HepG2 (cell line): ENCODE results near the gene JOSD1. TPM values are rescaled to one million over a fixed set of nuclear protein-coding genes. Genes with fewer than 3 reads are reported as not detected.

Source experiments
- AKAP8 ChIP-seq: sonication (generic); formaldehyde crosslinking; IDR thresholded peaks from 2 replicates; pipeline ENCODE4 v1.5.1; 2020; ENCODE audit warnings: mild to moderate bottlenecking, missing genetic modification reagents
- ARHGAP35 ChIP-seq: sonication (generic); formaldehyde crosslinking; IDR thresholded peaks from 2 replicates; pipeline ENCODE4 v1.9.0; 2022; ENCODE audit warnings: mild to moderate bottlenecking, inconsistent platforms, moderate library complexity, missing genetic modification reagents, borderline replicate concordance
- FOXA1 ChIP-seq, 2 experiments: fragments of 450-650 bp in 1 of 2; sonication (generic) in 1 of 2; formaldehyde crosslinking in 1 of 2; IDR thresholded peaks; 2 replicates each; pipeline versions ENCODE4 v1.4.0 to v1.6.1; 2016 to 2020; ENCODE audit warnings: missing genetic modification reagents in 1 of 2
- MTF1 ChIP-seq: sonication (generic); formaldehyde crosslinking; IDR thresholded peaks from 2 replicates; pipeline ENCODE4 v1.5.0; 2020; ENCODE audit warnings: missing genetic modification reagents
- POLR2AphosphoS5 ChIP-seq: IDR thresholded peaks from 2 replicates; pipeline ENCODE4 v1.6.1; 2012; ENCODE audit warnings: low read depth, low read length
- POLR2G ChIP-seq: fragments of 200-400 bp; formaldehyde crosslinking; IDR thresholded peaks from 2 replicates; pipeline ENCODE4 v1.6.1; 2018; ENCODE audit warnings: mild to moderate bottlenecking, low read depth, low read length, moderate library complexity
- RAD21 ChIP-seq: fragments of 450-650 bp; formaldehyde crosslinking; IDR thresholded peaks from 2 replicates; pipeline ENCODE4 v1.5.0; 2020; ENCODE audit warnings: mild to moderate bottlenecking
- STAG1 ChIP-seq: sonication (generic); formaldehyde crosslinking; IDR thresholded peaks from 2 replicates; pipeline ENCODE4 v1.4.0; 2020; ENCODE audit warnings: missing genetic modification reagents
- ZNF446 ChIP-seq: sonication (generic); formaldehyde crosslinking; IDR thresholded peaks from 2 replicates; pipeline ENCODE4 v1.5.0; 2020; ENCODE audit warnings: mild to moderate bottlenecking, missing genetic modification reagents
- ZNF496 ChIP-seq: sonication (generic); formaldehyde crosslinking; IDR thresholded peaks from 2 replicates; pipeline ENCODE4 v1.8.1; 2023; ENCODE audit warnings: mild to moderate bottlenecking, moderate library complexity, missing genetic modification reagents; ENCODE audit not compliant: insufficient replicate concordance
- ZNF766 ChIP-seq: sonication (generic); formaldehyde crosslinking; IDR thresholded peaks from 2 replicates; pipeline ENCODE4 v1.5.0; 2020; ENCODE audit warnings: missing genetic modification reagents, borderline replicate concordance
- ZNF816 ChIP-seq: sonication (generic); formaldehyde crosslinking; IDR thresholded peaks from 2 replicates; pipeline ENCODE4 v1.8.0; 2022; ENCODE audit warnings: missing genetic modification reagents, mild to moderate bottlenecking, borderline replicate concordance
- polyA plus RNA-seq, 8 experiments: library from polyadenylated mRNA; depleted of rRNA in 3 of 8; stranded (reverse) in 7 of 8; unstranded in 1 of 8; fragments of >200 nt; fragmentation: Illumina TruSeq in 4 of 8; extraction: Trizol in 4 of 8; gene quantifications; 2 replicates each; pipeline versions ENCODE4 v1.2.1 to v1.2.3, GENCODE V29; 2011 to 2016; ENCODE audit warnings: low read depth in 4 of 8, missing spikeins in 1 of 8, mixed read lengths in 1 of 8; ENCODE audit not compliant: insufficient read depth in 1 of 8
- total RNA-seq, 5 experiments: library from RNA; depleted of rRNA; stranded (reverse); fragments of >200 nt; fragmentation: Illumina TruSeq; extraction: Trizol; gene quantifications; 2 replicates each; pipeline ENCODE4 v1.2.3, GENCODE V29; 2016; ENCODE audit warnings: low read depth in 1 of 5
- TF ChIP-seq, protein P1 (sequence below): sonication (generic); formaldehyde crosslinking; IDR thresholded peaks from 2 replicates; pipeline ENCODE4 v1.4.0; 2020; ENCODE audit warnings: missing genetic modification reagents, borderline replicate concordance
- TF ChIP-seq, protein P2 (sequence below): sonication (generic); formaldehyde crosslinking; IDR thresholded peaks from 2 replicates; pipeline ENCODE4 v1.4.0; 2020; ENCODE audit warnings: missing genetic modification reagents, mild to moderate bottlenecking, borderline replicate concordance
- TF ChIP-seq, protein P3 (sequence below): sonication (generic); formaldehyde crosslinking; IDR thresholded peaks from 2 replicates; pipeline ENCODE4 v1.4.0; 2020; ENCODE audit warnings: missing genetic modification reagents; ENCODE audit errors: not compliant biosample characterization
- TF ChIP-seq, protein P4 (sequence below): sonication (generic); formaldehyde crosslinking; IDR thresholded peaks from 2 replicates; pipeline ENCODE4 v1.8.0; 2022; ENCODE audit warnings: mild to moderate bottlenecking, missing genetic modification reagents
- TF ChIP-seq, protein P5 (sequence below): sonication (generic); formaldehyde crosslinking; IDR thresholded peaks from 2 replicates; pipeline ENCODE4 v1.4.0; 2020; ENCODE audit warnings: missing genetic modification reagents

JOSD1 gene
- total and polyA plus RNA-seq, 2 of the 13 experiments (the other 11 are each of a cell fraction or from before 2014, with no cell fraction given): 31.7 to 38.4 TPM

DNA sequence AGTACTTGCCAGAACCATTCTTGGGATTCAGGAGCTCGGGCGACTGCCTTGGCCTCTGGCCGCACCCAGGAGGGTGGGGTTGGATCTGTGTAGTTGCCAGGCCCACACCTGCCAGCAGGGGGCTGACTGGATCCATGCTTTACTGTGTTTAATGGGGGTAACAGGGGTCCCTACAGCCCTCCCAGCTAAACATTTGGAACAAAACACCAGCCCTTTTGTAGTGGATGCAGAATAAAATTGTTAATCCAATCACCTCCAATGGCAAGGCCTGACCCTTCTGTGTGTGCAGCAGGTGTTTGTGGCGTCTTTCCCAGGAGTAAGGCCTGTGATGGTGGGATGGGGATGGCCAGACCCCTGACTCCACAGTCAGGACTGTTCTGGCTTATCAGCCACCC is 32.6 kb upstream of the JOSD1 start (continued):
- TF ChIP-seq, protein P1, sequence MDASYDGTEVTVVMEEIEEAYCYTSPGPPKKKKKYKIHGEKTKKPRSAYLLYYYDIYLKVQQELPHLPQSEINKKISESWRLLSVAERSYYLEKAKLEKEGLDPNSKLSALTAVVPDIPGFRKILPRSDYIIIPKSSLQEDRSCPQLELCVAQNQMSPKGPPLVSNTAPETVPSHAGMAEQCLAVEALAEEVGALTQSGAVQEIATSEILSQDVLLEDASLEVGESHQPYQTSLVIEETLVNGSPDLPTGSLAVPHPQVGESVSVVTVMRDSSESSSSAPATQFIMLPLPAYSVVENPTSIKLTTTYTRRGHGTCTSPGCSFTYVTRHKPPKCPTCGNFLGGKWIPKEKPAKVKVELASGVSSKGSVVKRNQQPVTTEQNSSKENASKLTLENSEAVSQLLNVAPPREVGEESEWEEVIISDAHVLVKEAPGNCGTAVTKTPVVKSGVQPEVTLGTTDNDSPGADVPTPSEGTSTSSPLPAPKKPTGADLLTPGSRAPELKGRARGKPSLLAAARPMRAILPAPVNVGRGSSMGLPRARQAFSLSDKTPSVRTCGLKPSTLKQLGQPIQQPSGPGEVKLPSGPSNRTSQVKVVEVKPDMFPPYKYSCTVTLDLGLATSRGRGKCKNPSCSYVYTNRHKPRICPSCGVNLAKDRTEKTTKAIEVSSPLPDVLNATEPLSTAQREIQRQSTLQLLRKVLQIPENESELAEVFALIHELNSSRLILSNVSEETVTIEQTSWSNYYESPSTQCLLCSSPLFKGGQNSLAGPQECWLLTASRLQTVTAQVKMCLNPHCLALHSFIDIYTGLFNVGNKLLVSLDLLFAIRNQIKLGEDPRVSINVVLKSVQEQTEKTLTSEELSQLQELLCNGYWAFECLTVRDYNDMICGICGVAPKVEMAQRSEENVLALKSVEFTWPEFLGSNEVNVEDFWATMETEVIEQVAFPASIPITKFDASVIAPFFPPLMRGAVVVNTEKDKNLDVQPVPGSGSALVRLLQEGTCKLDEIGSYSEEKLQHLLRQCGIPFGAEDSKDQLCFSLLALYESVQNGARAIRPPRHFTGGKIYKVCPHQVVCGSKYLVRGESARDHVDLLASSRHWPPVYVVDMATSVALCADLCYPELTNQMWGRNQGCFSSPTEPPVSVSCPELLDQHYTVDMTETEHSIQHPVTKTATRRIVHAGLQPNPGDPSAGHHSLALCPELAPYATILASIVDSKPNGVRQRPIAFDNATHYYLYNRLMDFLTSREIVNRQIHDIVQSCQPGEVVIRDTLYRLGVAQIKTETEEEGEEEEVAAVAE (CRISPR knock-in tag): no peak
- TF ChIP-seq, protein P2, sequence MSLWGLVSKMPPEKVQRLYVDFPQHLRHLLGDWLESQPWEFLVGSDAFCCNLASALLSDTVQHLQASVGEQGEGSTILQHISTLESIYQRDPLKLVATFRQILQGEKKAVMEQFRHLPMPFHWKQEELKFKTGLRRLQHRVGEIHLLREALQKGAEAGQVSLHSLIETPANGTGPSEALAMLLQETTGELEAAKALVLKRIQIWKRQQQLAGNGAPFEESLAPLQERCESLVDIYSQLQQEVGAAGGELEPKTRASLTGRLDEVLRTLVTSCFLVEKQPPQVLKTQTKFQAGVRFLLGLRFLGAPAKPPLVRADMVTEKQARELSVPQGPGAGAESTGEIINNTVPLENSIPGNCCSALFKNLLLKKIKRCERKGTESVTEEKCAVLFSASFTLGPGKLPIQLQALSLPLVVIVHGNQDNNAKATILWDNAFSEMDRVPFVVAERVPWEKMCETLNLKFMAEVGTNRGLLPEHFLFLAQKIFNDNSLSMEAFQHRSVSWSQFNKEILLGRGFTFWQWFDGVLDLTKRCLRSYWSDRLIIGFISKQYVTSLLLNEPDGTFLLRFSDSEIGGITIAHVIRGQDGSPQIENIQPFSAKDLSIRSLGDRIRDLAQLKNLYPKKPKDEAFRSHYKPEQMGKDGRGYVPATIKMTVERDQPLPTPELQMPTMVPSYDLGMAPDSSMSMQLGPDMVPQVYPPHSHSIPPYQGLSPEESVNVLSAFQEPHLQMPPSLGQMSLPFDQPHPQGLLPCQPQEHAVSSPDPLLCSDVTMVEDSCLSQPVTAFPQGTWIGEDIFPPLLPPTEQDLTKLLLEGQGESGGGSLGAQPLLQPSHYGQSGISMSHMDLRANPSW: no peak
- TF ChIP-seq ZNF496 (CRISPR knock-in tag): no peak
- TF ChIP-seq, protein P3, sequence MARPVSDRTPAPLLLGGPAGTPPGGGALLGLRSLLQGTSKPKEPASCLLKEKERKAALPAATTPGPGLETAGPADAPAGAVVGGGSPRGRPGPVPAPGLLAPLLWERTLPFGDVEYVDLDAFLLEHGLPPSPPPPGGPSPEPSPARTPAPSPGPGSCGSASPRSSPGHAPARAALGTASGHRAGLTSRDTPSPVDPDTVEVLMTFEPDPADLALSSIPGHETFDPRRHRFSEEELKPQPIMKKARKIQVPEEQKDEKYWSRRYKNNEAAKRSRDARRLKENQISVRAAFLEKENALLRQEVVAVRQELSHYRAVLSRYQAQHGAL: no peak
- no peak for TF ChIP-seq ZNF446
- no peak for TF ChIP-seq MTF1 (CRISPR knock-in tag)
- no peak for TF ChIP-seq FOXA1 (IDR thresholded peaks at IDR 0.05)
- no peak for TF ChIP-seq FOXA1 (CRISPR knock-in tag; IDR thresholded peaks at IDR 0.05)
- peak; percentile 38; the same call in 1 of the 2 replicates for TF ChIP-seq POLR2G
- TF ChIP-seq POLR2AphosphoS5: 0 out of 2 replicates have a peak, but pooled peaks have one; percentile 17
- peak; percentile 66 for TF ChIP-seq STAG1 (CRISPR knock-in tag)
- TF ChIP-seq RAD21 (CRISPR knock-in tag): peak; percentile 47
- TF ChIP-seq, protein P4, sequence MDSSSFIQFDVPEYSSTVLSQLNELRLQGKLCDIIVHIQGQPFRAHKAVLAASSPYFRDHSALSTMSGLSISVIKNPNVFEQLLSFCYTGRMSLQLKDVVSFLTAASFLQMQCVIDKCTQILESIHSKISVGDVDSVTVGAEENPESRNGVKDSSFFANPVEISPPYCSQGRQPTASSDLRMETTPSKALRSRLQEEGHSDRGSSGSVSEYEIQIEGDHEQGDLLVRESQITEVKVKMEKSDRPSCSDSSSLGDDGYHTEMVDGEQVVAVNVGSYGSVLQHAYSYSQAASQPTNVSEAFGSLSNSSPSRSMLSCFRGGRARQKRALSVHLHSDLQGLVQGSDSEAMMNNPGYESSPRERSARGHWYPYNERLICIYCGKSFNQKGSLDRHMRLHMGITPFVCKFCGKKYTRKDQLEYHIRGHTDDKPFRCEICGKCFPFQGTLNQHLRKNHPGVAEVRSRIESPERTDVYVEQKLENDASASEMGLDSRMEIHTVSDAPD (CRISPR knock-in tag): no peak
- TF ChIP-seq AKAP8 (CRISPR knock-in tag): peak; percentile 74; the same call in 1 of the 2 replicates
- no peak for TF ChIP-seq ZNF766 (CRISPR knock-in tag)
- no peak for TF ChIP-seq ZNF816 (CRISPR knock-in tag)
- no peak for TF ChIP-seq ARHGAP35
- TF ChIP-seq, protein P5, sequence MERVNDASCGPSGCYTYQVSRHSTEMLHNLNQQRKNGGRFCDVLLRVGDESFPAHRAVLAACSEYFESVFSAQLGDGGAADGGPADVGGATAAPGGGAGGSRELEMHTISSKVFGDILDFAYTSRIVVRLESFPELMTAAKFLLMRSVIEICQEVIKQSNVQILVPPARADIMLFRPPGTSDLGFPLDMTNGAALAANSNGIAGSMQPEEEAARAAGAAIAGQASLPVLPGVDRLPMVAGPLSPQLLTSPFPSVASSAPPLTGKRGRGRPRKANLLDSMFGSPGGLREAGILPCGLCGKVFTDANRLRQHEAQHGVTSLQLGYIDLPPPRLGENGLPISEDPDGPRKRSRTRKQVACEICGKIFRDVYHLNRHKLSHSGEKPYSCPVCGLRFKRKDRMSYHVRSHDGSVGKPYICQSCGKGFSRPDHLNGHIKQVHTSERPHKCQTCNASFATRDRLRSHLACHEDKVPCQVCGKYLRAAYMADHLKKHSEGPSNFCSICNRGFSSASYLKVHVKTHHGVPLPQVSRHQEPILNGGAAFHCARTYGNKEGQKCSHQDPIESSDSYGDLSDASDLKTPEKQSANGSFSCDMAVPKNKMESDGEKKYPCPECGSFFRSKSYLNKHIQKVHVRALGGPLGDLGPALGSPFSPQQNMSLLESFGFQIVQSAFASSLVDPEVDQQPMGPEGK (CRISPR knock-in tag): 0 out of 2 replicates have a peak, but pooled peaks have one; percentile 17
